HG03066 (cell line): ENCODE data around the gene RBM33.

Experiments used
- ATAC-seq: cut with Tn5 transposase; IDR thresholded peaks from one replicate; pipeline ENCODE4 v1.9.1; 2021; ENCODE audit warnings: low read depth; ENCODE audit not compliant: unreplicated experiment

The RBM33 gene

DNA sequence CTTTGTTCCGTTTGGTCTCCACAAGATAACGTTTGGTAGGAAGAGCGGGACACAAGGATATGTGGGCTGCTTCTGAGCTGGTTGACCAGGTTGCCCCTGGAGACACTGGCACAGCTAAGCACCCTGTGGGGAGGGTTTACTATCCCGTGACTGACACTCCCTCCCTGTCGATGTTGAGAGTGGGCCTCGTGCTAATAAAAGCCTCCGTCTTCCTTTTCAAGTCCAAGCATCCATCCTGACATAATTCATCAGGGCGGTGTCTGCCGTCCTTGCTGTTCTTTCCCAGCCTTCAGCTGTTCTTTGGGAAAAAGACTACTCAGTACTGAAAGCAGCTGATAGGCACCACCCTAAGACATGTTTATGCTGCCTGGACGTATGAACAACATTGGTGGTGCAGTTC, 118.2 kb downstream of the RBM33 start:
- ATAC-seq, result no peak

DNA sequence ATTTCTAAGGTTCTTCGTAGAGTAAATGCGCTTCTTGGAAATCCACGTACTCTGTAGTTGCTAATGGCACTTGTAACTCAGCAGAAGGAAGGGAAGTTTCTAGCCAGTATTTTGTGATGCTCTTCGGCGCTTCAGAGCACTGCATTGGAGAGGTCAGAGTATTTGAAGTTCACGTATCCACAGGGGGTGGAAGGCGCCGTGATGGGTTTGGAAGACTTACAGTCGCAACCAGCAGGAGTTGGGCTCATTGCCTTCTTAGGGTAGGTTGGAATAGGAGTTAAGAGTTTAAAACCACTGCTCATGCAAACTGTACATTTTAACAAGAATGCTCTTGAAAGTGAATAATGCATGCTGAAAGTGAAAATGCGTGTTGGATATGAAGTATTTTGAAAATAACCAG, 118.7 kb downstream of the RBM33 start:
- ATAC-seq, result no peak

DNA sequence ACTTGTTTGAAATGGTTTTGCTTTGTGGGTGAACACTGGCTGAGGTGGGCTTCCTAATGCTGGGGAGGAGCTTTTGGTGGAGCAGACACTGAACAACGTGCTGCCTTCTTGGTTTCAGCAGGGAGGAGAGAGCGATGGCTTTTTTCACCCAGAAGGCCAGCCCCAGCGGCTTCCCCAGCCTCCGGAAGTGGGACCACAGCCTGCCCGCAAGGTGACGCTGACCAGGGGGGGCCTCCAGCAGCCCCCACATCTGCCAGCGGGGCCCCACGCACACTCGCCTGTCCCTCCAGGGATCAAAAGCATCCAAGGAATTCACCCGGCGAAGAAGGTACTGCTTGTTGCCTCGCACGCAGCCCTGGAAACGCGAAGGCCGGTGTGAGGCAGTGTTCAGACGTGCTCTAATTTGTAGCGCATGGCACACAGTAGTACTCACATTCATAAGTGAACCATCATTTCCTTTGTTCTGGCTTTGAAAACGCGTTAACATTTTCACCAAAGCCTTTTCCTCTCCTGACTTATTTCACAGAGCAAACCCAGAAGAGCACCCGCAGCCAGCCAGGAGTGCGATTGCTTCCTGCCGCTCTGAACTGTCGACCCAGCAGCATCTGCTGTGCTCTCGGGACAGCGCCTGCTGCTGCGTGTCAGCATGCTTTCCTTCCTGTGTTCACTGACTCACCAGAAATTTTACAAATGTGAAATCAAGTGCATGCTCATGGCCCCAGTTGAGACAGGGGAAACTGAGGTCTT, 119.4 kb downstream of the RBM33 start:
- ATAC-seq, result peak; percentile 64

DNA sequence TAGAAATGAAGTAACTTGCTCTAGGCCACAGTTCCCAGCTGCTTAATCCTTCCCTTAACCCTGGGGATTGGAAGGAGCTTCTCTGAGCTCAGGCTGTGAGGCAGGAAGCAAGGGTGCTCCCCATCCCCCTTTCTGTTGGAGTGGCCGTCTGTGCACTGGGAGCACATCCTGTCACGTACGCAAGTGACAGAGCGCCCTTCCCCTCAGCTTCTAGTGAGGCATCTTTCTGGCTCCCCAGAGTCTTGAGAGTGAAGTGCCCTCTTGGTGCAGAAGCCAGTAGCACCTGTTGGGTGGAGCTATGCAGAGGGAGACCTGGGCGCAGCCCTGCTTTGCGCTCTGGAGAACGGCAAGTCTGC, 120.0 kb downstream of the RBM33 start:
- ATAC-seq, result peak; percentile 29

DNA sequence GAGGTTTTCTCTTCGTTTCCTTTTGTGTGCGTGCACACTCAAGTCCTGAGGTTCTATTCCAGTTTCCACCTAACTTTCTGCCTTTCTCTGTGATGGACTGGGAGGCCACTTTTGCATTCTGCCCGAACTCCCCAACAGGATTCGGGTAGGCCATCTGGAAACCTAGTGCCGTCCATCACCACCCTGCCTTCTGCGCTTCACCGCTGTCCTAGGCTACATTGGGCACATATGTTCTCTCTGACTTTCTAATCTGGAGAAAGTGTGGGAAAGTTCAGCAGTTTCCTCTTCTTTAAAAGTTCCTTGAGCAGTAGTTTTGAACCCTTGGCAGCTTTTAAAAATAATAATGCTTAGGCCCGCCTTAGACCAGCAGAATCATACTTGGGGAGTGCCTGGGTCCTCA, 121.0 kb downstream of the RBM33 start:
- no peak for ATAC-seq

DNA sequence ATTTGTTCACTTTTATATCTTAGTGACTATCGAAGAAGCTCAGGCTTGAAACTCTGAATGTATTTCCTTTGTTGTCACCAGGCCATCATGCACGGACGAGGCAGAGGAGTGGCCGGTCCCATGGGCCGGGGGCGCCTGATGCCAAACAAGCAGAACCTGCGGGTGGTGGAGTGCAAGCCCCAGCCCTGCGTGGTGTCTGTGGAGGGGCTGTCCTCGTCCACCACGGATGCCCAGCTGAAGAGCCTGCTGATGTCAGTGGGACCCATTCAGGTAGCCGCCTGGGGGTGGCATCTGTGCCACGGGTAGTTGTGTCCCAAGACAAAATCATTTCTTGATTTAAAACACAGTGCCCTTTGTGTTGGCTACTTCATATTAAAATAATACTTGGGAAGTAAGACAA, 121.9 kb downstream of the RBM33 start:
- no peak for ATAC-seq

DNA sequence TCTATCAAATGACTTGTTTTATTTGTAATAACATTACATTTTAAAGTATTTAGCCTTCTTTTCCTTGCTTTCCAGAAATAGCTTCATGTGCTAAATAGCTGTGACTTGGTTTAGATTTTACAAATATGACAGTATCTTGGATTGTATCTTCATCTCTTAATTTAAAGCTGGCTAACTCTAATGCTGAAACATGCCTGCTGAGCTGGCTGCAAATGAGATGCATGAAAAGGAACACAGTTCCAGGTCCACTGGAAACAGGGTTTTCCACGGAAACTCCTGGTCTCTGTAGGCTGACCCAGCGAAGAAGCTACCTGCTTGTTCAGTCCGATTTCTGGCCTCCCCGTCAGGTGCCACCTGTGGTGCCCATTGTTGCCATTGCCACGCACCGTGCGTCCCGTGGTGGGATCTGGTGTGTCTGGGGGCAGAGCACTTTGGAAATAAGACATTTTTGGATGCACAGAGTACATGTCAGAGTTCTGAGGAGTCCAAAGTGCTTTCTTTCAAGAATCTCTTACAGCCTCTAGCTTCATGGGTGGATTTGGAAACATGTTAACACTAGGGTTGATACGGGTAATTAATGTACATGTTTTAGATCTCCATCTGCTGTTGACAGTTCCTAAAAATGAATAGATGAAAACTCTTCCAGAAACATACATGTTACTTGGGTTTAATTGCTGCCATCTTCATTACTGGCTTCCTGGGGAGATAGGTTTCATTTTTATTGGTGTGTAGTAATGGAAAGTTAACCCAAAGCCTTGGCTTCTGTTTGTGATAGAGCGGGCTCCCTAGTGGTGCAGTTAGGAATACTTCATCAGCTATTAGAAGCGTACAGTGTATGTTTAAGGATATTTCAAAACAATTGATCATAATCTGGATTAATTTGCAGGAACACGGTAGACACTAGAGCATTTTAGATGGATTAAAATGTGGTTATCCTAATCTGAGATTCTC, 122.8 kb downstream of the RBM33 start:
- ATAC-seq, result no peak

DNA sequence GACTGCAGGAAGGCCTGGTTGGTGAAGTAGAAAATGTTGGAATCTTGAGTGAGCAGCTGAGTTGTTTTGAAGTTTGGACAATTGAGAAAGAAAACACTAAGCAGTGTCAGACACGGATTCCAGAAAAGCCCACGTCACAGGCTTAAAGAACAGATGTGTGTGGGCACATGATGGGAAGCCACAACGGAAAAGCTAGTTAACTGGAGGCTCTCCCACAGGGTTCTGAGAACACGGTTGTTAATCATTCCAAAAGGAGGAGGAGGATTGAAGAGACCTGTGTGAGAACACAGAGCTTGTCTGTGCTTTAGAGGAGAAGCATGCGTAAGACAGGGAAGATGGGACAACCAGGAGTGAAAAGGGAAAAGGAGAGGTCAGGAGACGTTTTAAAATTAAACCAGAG, 125.2 kb downstream of the RBM33 start:
- ATAC-seq, result no peak

DNA sequence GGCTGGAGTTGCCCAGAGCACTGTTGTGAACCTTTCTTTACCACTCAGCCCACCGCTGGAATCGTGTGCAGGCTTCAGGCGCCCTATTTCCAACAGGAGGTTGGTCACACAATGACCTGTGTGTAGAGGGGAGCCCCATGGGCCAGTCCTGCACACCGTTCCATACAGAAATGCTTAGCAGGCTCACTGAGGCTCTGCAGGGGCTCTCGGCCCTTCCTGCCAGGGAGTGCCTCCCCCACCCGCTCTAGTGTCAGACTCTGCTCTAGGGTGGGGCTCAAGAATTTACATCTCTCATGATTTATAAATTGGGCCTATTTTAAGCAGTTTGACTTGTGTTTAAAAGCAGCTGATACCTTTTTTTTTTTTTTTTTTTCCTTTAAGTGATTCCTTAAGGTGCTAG, 125.8 kb downstream of the RBM33 start:
- ATAC-seq, result no peak

DNA sequence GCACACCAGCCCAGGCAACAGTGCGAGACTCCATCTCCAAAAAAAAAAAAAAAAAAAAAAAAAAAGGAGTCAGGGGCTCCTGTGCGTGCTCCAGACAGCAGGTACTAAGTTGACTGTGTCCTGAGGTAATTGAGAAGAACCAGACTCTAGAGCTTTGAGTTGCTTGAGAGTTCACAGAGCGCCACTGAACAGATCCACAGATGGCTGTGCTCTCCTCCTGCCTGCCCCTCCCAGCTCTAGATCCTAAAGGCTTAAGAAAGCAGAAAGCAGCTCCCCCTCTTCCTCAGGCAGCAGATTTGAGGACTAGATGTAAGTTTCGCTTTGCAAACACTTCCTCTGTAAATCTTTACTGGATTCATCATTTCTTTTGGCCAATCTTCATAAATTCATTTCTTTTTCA, 129.1 kb downstream of the RBM33 start:
- no peak for ATAC-seq

DNA sequence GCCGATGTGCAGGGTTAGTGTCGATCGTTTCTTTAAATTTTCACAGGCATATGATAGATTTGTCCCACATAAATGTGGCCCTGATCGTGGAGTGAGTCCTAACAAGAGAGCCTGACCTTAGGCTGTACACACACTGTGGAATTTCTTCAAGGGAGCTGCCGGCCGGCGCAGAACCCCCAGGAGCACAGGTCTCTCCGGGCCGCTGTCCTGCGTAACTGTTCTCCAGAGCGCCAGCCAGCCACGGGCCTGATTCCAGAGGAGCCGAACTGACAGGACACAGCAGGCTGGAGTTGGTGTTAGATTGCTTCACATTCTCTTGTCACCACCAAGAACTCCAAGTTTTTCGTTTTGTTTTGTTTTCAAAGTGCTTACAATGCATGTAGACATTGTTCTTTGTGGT, 130.5 kb downstream of the RBM33 start:
- no peak for ATAC-seq

DNA sequence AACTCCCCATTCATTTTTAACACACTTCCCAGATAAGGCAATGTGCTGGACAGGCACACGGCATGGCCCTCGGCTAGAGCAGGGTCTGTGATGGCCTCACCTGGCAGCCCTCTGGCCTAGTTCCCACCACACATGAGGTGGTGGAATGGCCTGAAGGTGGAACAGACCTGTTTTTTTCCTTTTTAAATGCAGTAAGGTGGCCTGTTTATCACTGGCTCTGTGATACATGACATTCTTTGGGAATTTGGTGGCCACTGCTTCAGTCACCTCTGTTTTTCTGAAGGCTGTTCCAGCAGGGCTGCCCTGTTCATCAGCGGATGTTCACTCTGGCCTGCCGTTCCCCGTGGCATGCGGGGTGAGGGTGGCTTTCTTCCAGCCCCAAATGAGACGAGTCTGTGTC, 131.2 kb downstream of the RBM33 start:
- ATAC-seq, result no peak

DNA sequence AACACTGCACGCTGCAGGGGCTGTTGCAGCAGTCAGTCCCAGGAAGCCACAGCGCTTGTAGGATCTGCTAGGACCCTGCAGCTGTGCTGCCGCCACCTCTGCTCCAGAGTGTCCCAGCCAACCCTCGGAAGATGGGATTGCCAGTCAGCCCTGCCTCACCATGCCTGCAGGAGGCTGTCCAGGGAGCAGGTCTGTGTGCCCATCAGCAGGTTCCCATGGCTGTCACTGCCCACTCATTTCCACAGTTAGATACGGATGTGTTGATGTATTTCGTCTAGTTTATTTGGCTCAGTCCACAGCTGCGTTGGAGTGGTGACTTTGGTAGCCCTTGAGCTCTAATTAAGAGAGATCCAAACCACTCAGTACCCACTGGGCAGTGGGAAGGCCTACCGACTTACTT, 132.1 kb downstream of the RBM33 start:
- no peak for ATAC-seq

DNA sequence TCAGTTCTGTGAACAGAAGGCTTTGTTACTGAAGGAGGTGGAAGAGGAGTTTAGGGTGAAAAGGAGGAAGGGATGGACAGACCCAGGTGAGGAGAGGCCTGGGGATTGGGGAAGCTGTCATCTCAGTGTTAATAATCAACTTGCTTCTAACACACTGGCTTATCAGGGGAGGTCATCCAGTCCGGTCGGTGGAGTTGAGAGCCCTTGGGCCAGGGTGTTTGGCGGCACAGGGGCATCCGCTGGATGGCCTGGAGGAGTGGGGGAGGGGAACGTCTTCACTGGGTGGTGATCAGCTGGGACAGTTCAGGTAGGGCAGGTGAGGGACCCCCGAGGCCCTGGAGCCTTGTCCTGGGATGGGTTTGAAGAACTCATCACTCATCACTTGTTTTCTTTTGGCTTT, 133.9 kb downstream of the RBM33 start:
- no peak for ATAC-seq

DNA sequence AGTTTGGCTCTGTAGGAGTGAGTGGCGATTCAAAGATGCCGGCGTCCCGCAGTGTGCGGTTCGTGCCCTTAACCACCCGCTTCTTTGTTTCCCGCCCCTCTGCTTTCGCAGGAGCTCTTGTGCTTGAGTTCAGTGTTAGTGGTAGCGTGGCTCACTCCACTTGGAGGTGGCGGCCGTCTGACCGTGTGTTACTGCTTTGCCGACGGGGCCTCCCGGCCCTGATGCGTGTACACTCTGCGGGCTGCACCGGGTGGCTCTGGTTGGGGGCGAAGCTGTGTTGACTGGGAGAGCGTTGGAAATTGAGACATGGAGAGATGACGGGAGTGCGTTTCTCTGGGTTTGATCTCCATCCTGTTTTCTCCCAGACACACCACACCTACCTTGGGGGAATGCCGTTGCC, 136.4 kb downstream of the RBM33 start:
- no peak for ATAC-seq

DNA sequence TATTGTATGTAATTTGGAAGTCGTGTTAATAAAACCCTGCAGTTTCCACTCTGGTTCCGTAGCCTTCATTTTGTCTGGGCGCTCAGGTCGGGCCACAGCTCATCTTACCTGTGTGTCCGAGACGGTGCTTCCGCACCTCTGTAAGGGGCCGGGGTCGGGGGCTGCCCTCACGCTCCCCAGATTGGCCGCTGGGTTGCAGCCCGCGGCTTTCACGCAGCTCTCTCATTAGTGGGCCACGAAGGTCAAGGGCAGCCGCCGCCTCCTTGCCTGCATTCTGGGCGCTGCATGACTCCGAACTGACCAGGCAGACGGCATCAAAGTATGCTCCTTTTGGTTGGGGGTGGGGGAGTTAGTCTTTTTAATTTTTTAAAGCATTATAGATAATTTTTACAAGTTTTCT, 137.0 kb downstream of the RBM33 start:
- ATAC-seq, result no peak

DNA sequence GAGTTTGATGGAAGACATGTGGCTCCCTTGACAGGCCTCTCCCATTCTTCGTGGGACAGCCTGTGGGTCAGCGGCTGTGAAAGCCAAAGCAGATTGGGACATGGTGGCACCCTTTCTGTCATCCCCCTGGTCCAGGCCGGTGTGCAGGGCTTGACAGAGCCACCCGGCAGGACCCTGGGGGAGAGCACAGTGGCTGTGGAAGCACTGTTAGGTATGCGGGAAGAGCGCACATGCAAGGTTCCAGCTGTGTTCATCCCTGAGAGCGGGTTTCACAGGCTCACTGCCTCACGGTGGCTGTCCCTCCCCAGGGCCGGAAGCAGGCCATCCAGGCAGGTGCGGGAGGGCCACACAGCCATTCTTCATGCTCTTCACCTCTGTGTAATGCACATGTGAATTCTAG, 138.0 kb downstream of the RBM33 start:
- no peak for ATAC-seq

DNA sequence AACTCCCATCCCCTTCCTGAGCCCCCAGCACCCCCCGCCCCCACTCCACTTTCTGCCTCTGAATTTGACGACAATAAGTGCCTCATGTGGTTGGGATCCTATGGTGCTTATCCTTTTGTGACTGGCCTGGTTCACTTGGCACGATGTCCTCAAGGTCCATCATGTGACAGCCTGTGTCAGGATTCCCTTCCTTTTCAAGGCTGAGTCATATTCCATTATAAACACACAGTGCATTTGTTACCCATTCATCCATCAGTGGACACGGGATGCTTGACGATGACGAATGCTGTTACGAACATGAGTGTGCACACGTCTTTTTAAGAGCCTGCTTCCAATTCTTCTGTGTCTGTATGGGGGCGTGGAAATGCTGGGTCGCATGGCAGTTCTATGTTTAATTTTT, 141.1 kb downstream of the RBM33 start:
- ATAC-seq, result no peak

DNA sequence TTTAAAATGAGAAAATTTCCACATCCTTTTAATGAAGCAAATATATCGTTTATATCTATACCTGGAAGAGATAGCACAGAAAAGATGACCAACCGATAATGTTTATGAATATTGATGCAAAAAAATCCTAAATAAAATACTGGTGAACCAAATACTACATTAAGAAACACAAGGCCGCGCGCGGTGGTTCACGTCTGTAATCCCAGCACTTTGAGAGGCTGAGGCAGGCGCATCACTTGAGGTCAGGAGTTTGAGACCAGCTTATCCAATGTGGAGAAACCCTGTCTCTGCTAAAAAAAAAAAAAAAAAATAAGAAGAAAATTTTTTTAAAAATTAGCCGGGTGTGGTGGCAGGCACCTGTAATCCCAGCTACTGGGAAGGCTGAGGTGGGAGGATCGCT, 142.0 kb downstream of the RBM33 start:
- no peak for ATAC-seq

DNA sequence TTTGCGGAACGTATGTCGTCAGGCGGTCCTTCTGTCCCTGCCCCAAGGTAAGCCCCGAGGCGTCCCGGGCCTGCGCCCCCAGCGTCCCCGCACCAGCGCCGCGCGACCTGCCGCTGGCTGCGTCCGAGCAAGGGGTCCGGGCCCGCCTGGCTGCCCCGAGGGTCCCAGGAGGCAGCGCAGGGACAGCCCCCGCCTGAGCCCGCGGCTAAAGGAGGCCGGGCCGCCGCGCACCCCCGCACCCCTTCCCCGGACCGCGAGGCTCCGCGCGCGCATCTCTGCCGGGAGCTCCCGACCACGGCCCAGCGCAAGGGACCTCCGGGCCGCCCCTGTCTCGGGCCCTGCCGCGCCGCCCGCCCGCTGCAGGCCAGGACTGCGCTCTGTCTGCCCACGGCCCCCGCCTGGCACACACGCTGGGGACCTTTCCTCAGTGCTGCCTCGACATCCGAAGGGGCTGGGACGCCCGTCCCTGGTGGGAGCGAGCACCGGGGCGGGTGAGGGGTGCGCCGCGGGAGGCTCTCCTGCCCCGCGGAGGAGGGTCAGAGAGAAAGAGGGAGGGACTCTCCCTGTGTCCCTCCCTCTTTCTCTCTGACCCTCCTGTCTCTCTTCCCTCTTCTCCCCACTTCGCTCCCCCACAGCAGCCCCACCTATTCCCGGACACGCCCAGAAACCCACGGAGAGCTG, 142.8 kb downstream of the RBM33 start:
- ATAC-seq, result no peak

DNA sequence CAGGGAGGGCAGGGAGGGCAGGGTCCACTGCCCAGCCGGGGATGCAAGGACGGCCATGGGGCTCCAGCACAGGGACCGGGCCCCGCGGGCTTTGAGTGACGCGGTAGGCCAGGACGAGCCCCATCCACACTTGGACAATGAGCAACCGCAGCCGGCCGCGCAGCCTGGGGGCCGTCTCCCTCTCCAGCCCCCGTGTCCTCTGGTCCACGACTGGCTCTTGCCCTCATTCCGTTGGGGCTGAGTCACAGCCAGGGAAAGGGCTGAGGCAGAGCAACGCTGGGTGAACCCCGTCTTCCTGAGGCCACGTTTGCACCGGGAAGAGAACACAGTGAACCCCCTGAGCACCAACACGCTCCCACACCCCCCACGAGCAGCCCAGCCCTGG, 144.1 kb downstream of the RBM33 start:
- ATAC-seq, result no peak
